Stomach (tissue), 4 donors: ENCODE measurements around the gene PRADC1.

Experiments
- POLR2A ChIP-seq, 4 donors: fragments of 450-650 bp; IDR thresholded peaks; one replicate each; pipeline ENCODE4 v1.6.1; 2016; ENCODE audit warnings: antibody characterized with exemption in 4 of 4, control low read depth in 2 of 4, mild to moderate bottlenecking in 1 of 4, moderate library complexity in 1 of 4
- TF ChIP-seq, protein P1 (sequence below), 7 experiments: fragments of 450-650 bp in 4 of 7; fragments of 200-600 bp in 3 of 7; sonication (generic) in 3 of 7; IDR thresholded peaks; one replicate each; pipeline ENCODE4 v1.5.1; 2016 to 2019; ENCODE audit warnings: antibody characterized with exemption in 7 of 7, control low read depth in 2 of 7, mild to moderate bottlenecking in 1 of 7

DNA sequence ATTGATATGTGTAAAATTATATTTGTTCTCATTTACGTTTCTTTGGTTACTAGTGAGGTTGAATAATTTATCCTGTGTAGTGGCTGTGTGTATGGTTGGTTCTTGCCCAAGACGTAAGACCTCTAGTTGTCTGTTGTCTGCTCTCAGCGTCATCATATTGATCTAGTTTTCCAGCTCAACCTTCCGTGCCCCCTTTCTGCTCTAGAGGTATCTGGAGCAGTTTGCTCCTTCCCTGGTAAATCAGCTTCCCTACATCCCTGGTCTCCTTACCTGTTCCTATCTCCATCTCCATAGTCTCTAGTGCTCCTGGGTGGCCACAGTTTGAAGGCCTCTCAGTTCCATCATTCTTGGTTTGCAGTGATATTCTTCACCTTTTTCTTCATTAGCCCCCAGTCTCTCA is 17.8 kb downstream of the PRADC1 start:
- no peak for TF ChIP-seq POLR2A (IDR thresholded peaks at IDR 0.05)
- TF ChIP-seq, protein P1, sequence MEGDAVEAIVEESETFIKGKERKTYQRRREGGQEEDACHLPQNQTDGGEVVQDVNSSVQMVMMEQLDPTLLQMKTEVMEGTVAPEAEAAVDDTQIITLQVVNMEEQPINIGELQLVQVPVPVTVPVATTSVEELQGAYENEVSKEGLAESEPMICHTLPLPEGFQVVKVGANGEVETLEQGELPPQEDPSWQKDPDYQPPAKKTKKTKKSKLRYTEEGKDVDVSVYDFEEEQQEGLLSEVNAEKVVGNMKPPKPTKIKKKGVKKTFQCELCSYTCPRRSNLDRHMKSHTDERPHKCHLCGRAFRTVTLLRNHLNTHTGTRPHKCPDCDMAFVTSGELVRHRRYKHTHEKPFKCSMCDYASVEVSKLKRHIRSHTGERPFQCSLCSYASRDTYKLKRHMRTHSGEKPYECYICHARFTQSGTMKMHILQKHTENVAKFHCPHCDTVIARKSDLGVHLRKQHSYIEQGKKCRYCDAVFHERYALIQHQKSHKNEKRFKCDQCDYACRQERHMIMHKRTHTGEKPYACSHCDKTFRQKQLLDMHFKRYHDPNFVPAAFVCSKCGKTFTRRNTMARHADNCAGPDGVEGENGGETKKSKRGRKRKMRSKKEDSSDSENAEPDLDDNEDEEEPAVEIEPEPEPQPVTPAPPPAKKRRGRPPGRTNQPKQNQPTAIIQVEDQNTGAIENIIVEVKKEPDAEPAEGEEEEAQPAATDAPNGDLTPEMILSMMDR (IDR thresholded peaks at IDR 0.05) = no peak
